GM12878 (cell line): ENCODE measurements around the gene PTPRM. TPM values are rescaled to one million over a fixed set of nuclear protein-coding genes. Genes with fewer than 3 reads are reported as not detected.

Experiments
- ATAC-seq: fragments of 200-7000 bp; cut with Tn5 transposase; 3 replicates; pipeline ENCODE4 v1.9.1; 2020; ENCODE audit warnings: mild to moderate bottlenecking, moderate library complexity
- BruUV-seq: library from RNA; stranded (reverse); fragments of 400-500 nt; replicated peaks from 2 replicates; lab custom pipeline; 2021; lab: Mats Ljungman, UMichigan
- CTCF ChIA-PET: fragments of 300-600 bp; sonication (Branson Sonifier 250); formaldehyde crosslinking; extraction: SDS; loops from one replicate; lab custom pipeline; 2021; ENCODE audit warnings: inconsistent platforms; lab: Yijun Ruan, JAX
- POLR2A ChIA-PET: fragments of 350-600 bp; formaldehyde crosslinking; extraction: SDS; loops from one replicate; lab custom pipeline; 2021; ENCODE audit warnings: inconsistent platforms; lab: Charles Lee
- RAD21 ChIA-PET: fragments of 300-600 bp; sonication (Branson Sonifier 250); formaldehyde crosslinking; loops from one replicate; lab custom pipeline; 2023; ENCODE audit warnings: antibody characterized with exemption; ENCODE audit not compliant: unreplicated experiment; lab: Charles Lee
- SMC1A ChIA-PET: fragments of 300-600 bp; sonication (Branson Sonifier 250); formaldehyde crosslinking; loops from one replicate; lab custom pipeline; 2023; ENCODE audit not compliant: unreplicated experiment, uncharacterized antibody; lab: Charles Lee
- DNase-seq: peaks from one replicate; pipeline ENCODE4 v3.0.0-alpha.2; 2011; ENCODE audit warnings: low read depth, low spot score
- FAIRE-seq: peaks from 3 replicates; lab custom pipeline; 2011; peaks lifted over from hg19 to GRCh38; lab: Jason Lieb, UNC
- H2AFZ ChIP-seq: 2 replicates; pipeline ENCODE4 v1.6.0; 2011; ENCODE audit warnings: low read depth, low read length, control low read depth; ENCODE audit not compliant: control insufficient read depth
- H3K27ac ChIP-seq: 2 replicates; pipeline ENCODE4 v1.5.1; 2011; ENCODE audit warnings: control low read depth; ENCODE audit not compliant: control insufficient read depth, insufficient read depth
- H3K27me3 ChIP-seq, 2 experiments: replicated peaks in 1 of 2; 2 replicates each; pipeline versions ENCODE4 v1.6.0 to v1.6.1; 2011; ENCODE audit warnings: low read length in 1 of 2; ENCODE audit not compliant: control insufficient read depth in 2 of 2, insufficient read depth in 2 of 2
- H3K36me3 ChIP-seq, 2 experiments: 2 replicates each; pipeline ENCODE4 v1.5.1; 2011; ENCODE audit warnings: low read length in 1 of 2; ENCODE audit not compliant: control insufficient read depth in 2 of 2, insufficient read depth in 2 of 2
- H3K4me1 ChIP-seq: 2 replicates; pipeline ENCODE4 v1.6.1; 2011; ENCODE audit warnings: mild to moderate bottlenecking, low read length, moderate library complexity, mixed read lengths; ENCODE audit not compliant: control insufficient read depth, insufficient read depth
- H3K4me2 ChIP-seq: 2 replicates; pipeline ENCODE4 v1.6.0; 2011; ENCODE audit warnings: control low read depth; ENCODE audit not compliant: control insufficient read depth, insufficient read depth
- H3K4me3 ChIP-seq: fragments of 200-600 bp; sonication (generic); 2 replicates; pipeline ENCODE4 v1.5.1; 2016
- H3K79me2 ChIP-seq: 2 replicates; pipeline ENCODE4 v1.6.0; 2011; ENCODE audit warnings: low read length; ENCODE audit not compliant: control insufficient read depth, insufficient read depth
- H3K9ac ChIP-seq: 2 replicates; pipeline ENCODE4 v1.8.0; 2011; ENCODE audit warnings: low read length, control low read depth, mixed read lengths; ENCODE audit not compliant: control insufficient read depth, insufficient read depth
- H3K9me3 ChIP-seq: replicated peaks from 3 replicates; pipeline ENCODE4 v1.5.1; 2011; ENCODE audit warnings: mild to moderate bottlenecking, low read length; ENCODE audit not compliant: control insufficient read depth, insufficient read depth
- H4K20me1 ChIP-seq: 2 replicates; pipeline ENCODE4 v1.6.0; 2011; ENCODE audit not compliant: control insufficient read depth, insufficient read depth
- ATF2 ChIP-seq: IDR thresholded peaks from 2 replicates; pipeline ENCODE4 v1.6.1; 2012; ENCODE audit warnings: low read length, inconsistent platforms
- CHD4 ChIP-seq: fragments of 200-600 bp; sonication (generic); IDR thresholded peaks from 2 replicates; pipeline ENCODE4 v1.6.1; 2016; ENCODE audit warnings: mild to moderate bottlenecking
- CUX1 ChIP-seq: IDR thresholded peaks from 2 replicates; pipeline ENCODE4 v1.6.1; 2012; ENCODE audit warnings: improper control_type of control experiment, low read depth, low read length; ENCODE audit not compliant: insufficient replicate concordance
- IRF5 ChIP-seq: fragments of 450-650 bp; IDR thresholded peaks from 2 replicates; pipeline ENCODE4 v1.6.1; 2017; ENCODE audit warnings: borderline replicate concordance
- KLF5 ChIP-seq: fragments of 450-650 bp; IDR thresholded peaks from 2 replicates; pipeline ENCODE4 v1.6.1; 2014; ENCODE audit warnings: mild to moderate bottlenecking; ENCODE audit not compliant: partially characterized antibody
- NR2F1 ChIP-seq: fragments of 450-650 bp; conservative IDR thresholded peaks from 2 replicates; pipeline ENCODE4 v1.6.1; 2017; ENCODE audit warnings: mild to moderate bottlenecking
- NRF1 ChIP-seq: conservative IDR thresholded peaks from 2 replicates; pipeline ENCODE4 v1.6.1; 2011; ENCODE audit warnings: mild to moderate bottlenecking, low read depth, low read length, improper control_type of control experiment
- POLR2AphosphoS2 ChIP-seq: IDR thresholded peaks from 2 replicates; pipeline ENCODE4 v1.6.1; 2011; ENCODE audit warnings: low read depth, mild to moderate bottlenecking, low read length, improper control_type of control experiment, moderate library complexity
- POLR2AphosphoS5 ChIP-seq: IDR thresholded peaks from 2 replicates; pipeline ENCODE4 v1.6.1; 2011; ENCODE audit warnings: mild to moderate bottlenecking, low read length, inconsistent platforms
- RB1 ChIP-seq: fragments of 450-650 bp; formaldehyde crosslinking; IDR thresholded peaks from 2 replicates; pipeline ENCODE4 v1.6.1; 2017; ENCODE audit warnings: mild to moderate bottlenecking, borderline replicate concordance
- SIX5 ChIP-seq: IDR thresholded peaks from 2 replicates; pipeline ENCODE4 v1.6.1; 2011; ENCODE audit warnings: mild to moderate bottlenecking, low read depth, low read length, moderate library complexity; ENCODE audit not compliant: severe bottlenecking
- TAF1 ChIP-seq: IDR thresholded peaks from 2 replicates; pipeline ENCODE4 v1.6.1; 2011; ENCODE audit warnings: mild to moderate bottlenecking, low read depth, low read length, borderline replicate concordance
- ZBED1 ChIP-seq: IDR thresholded peaks from 2 replicates; pipeline ENCODE4 v1.6.1; 2016; ENCODE audit warnings: borderline replicate concordance
- ZNF274 ChIP-seq: IDR thresholded peaks from one replicate; pipeline ENCODE4 v1.8.0; 2011; ENCODE audit not compliant: insufficient read length, insufficient read depth
- WGBS: methylation state at CpG from one replicate; pipeline ENCODE4 v1.1.6; 2016; ENCODE audit warnings: low lambda C conversion rate; ENCODE audit not compliant: insufficient replicate concordance, insufficient coverage; ENCODE audit errors: missing lambda C conversion rate; 5-methylcytosine and 5-hydroxymethylcytosine counted together
- in situ Hi-C: fragments of 300-500 bp; cut with MboI; formaldehyde crosslinking; loops from 9 replicates; pipeline ENCODE4 v1.14.3; 2018; ENCODE audit warnings: mixed read lengths
- intact Hi-C: fragments of 100-400 bp; cut with micrococcal nuclease; formaldehyde crosslinking; loops from one replicate; pipeline ENCODE4 v1.14.2; 2022; ENCODE audit not compliant: unreplicated experiment
- polyA plus RNA-seq, 11 experiments: library from polyadenylated mRNA; depleted of rRNA in 4 of 11; unstranded in 6 of 11; stranded (reverse) in 5 of 11; fragments of >200 nt; fragmentation: Nextera tagmentation in 4 of 11; fragmentation: Illumina TruSeq in 1 of 11; extraction: Ambion mirVana in 4 of 11; extraction: Trizol in 1 of 11; gene quantifications; 1 replicate in 1 of 11; 2 replicates in 10 of 11; pipeline versions ENCODE4 v1.2.1 to v1.2.3, GENCODE V29; 2011 to 2016; ENCODE audit warnings: inconsistent platforms in 2 of 11, missing spikeins in 2 of 11, low read depth in 1 of 11
- total RNA-seq, 4 experiments: library from RNA; depleted of rRNA in 3 of 4; stranded (reverse); fragments of >200 nt in 3 of 4; fragmentation: Illumina TruSeq in 1 of 4; extraction: Trizol in 1 of 4; gene quantifications; 2 replicates each; pipeline versions ENCODE4 v1.2.1 to v1.2.3, GENCODE V29; 2013 to 2021

PTPRM gene
- total and polyA plus RNA-seq, 10 of the 15 experiments (the other 5 are each of a cell fraction or from before 2014, with no cell fraction given): 0.07 to 22.6 (median 0.60) TPM

GRCh38 chr18:7953095-7953958, 386.2 kb downstream of the PTPRM start:
- no peak overlapping the region for H3K4me2 ChIP-seq
- 0 out of 2 replicates have a peak overlapping the region, but pooled peaks have one; percentile 31 for H3K27ac ChIP-seq
- FAIRE-seq: peak; percentile 95
- in situ Hi-C loops (loop anchor here (10.0 kb wide), 1 partner anchor 651 kb away; the partner anchor contains the start of gene RAB12), intact Hi-C loops (no loop called here)
- no peaks in the 10 kb centered on the region for H4K20me1 ChIP-seq
- 17% methylated on average over 8 of the region's 8 CpGs for WGBS
- H3K79me2 ChIP-seq: no peaks in the 10 kb centered on the region
- RAD21 ChIA-PET: interaction anchor here (0.5 to 1.7 kb wide), 10 partner anchors 13 to 1665 kb away, joined by 3 to 6 read pairs (median 4); no protein-coding TSS in a partner anchor
- no TSS peak for BruUV-seq
- peak; percentile 91 for DNase-seq
- H3K36me3 ChIP-seq: no peaks in the 10 kb centered on the region
- no peak overlapping the region for H2AFZ ChIP-seq
- CTCF ChIA-PET: interaction anchor here (0.9 kb wide), 1 partner anchor 8 kb away, joined by 4 read pairs; no protein-coding TSS in a partner anchor
- POLR2A ChIA-PET: interaction anchor here (0.6 to 1.1 kb wide), 3 partner anchors 68 to 1400 kb away, joined by 3 read pairs; no protein-coding TSS in a partner anchor
- peak; percentile 95 for ATAC-seq
- H3K9ac ChIP-seq: no peak overlapping the region
- no peaks in the 10 kb centered on the region for H3K27me3 ChIP-seq
- SMC1A ChIA-PET: interaction anchor here (0.6 to 2.2 kb wide), 13 partner anchors 9 to 651 kb away, joined by 3 to 12 read pairs (median 3); no protein-coding TSS in a partner anchor
- H3K9me3 ChIP-seq: no peaks in the 10 kb centered on the region
- no peak overlapping the region for H3K4me3 ChIP-seq
- no peaks in the 10 kb centered on the region for H3K4me1 ChIP-seq
- peak; percentile 35 for TF ChIP-seq CUX1
- no peak for TF ChIP-seq IRF5
- no peak for TF ChIP-seq KLF5
- no peak for TF ChIP-seq NRF1
- TF ChIP-seq CHD4: no peak
- peak; percentile 64; the same call in 1 of the 2 replicates for TF ChIP-seq ATF2
- TF ChIP-seq NR2F1: peak; percentile 98
- TF ChIP-seq ZBED1: no peak
- TF ChIP-seq ZNF274: no peak
- no peak for TF ChIP-seq SIX5
- TF ChIP-seq TAF1: no peak
- TF ChIP-seq RB1: no peak
- no peak for TF ChIP-seq POLR2AphosphoS2
- TF ChIP-seq POLR2AphosphoS5: no peak
